Measurements from ENCODE around the gene SSUH2.

GRCh38 chr3:8637348-8637747 is 7.2 kb downstream of the SSUH2 start:
- TF ChIP-seq CTCF (IDR thresholded peaks at IDR 0.05; ENCODE audit: poor library complexity) = no peak
- no peak for TF ChIP-seq EZH2 (IDR thresholded peaks at IDR 0.05; ENCODE audit: borderline replicate concordance)
